Fibroblast of the aortic adventitia (primary cell): ENCODE results near the gene TMEM51. TPM values are rescaled to one million over a fixed set of nuclear protein-coding genes. Genes with fewer than 3 reads are reported as not detected.

Experiments
- DNase-seq: peaks from one replicate; pipeline ENCODE4 v3.0.0-alpha.2; 2010; ENCODE audit warnings: low read depth
- H3K4me3 ChIP-seq: 2 replicates; pipeline ENCODE4 v1.5.1; 2011; ENCODE audit warnings: low read depth, mild to moderate bottlenecking, control low read depth, low read length, moderate library complexity
- CTCF ChIP-seq: IDR thresholded peaks from 2 replicates; pipeline ENCODE4 v1.5.1; 2011; ENCODE audit warnings: mild to moderate bottlenecking, low read length, control low read depth, inconsistent platforms; ENCODE audit not compliant: insufficient read depth
- total RNA-seq: library from RNA; depleted of rRNA; stranded (reverse); fragments of >200 nt; gene quantifications from 2 replicates; pipeline ENCODE4 v1.2.3, GENCODE V29; 2012; ENCODE audit warnings: low replicate concordance

The TMEM51 gene
- total RNA-seq, 1 donor, result 1.4 TPM

GRCh38 chr1:15151871-15152270 lies 1.7 kb upstream of the TMEM51 start:
- DNase-seq, result no peak
- H3K4me3 ChIP-seq, result no peak overlapping the region

GRCh38 chr1:15152318-15153183 lies 996 bp upstream of the TMEM51 start:
- peak; percentile 65 for TF ChIP-seq CTCF
- H3K4me3 ChIP-seq, result peak overlapping the region; percentile 64
- DNase-seq, result peak; percentile 88

More at GRCh38 chr1:15151871-15152270, 1.7 kb upstream of the TMEM51 start:
- no peak for TF ChIP-seq CTCF

GRCh38 chr1:15153842-15154479 lies 414 bp downstream of the TMEM51 start:
- TF ChIP-seq CTCF, result peak; percentile 65
- H3K4me3 ChIP-seq, result peak overlapping the region; percentile 64
- DNase-seq, result peak; percentile 43

GRCh38 chr1:15154480-15155036 lies 1.0 kb downstream of the TMEM51 start:
- no peak for TF ChIP-seq CTCF
- H3K4me3 ChIP-seq, result peak overlapping the region; percentile 64
- DNase-seq, result no peak

GRCh38 chr1:15155191-15155590 lies 1.6 kb downstream of the TMEM51 start:
- no peak for DNase-seq
- no peak for TF ChIP-seq CTCF
- H3K4me3 ChIP-seq, result no peak overlapping the region

- no peak for DNase-seq
- H3K4me3 ChIP-seq, result no peak overlapping the region
- TF ChIP-seq CTCF, result no peak
Measured at GRCh38 chr1:15155888-15156741, 2.6 kb downstream of the TMEM51 start.
